Activated T-cell treated with anti-CD3 and anti-CD28 coated beads, Interleukin-2, amount 50 U/mL, for 24 hours (primary cell): ENCODE measurements around the gene NUP93.

ENCODE experiments used
- DNase-seq: peaks from one replicate; pipeline ENCODE4 v3.0.0-alpha.2; 2020
- H3K27ac Mint-ChIP-seq: 2 replicates; pipeline ENCODE4 v1.8.0; 2020; ENCODE audit warnings: mild to moderate bottlenecking, mixed read lengths
- H3K27me3 Mint-ChIP-seq: 2 replicates; pipeline ENCODE4 v1.8.0; 2020; ENCODE audit warnings: mixed read lengths
- H3K36me3 Mint-ChIP-seq: 2 replicates; pipeline ENCODE4 v1.8.0; 2020; ENCODE audit warnings: low read depth, mixed read lengths
- H3K4me1 Mint-ChIP-seq: 2 replicates; pipeline ENCODE4 v1.8.0; 2020; ENCODE audit warnings: low read depth, mixed read lengths
- H3K4me3 Mint-ChIP-seq: 2 replicates; pipeline ENCODE4 v1.8.0; 2020; ENCODE audit warnings: mild to moderate bottlenecking, moderate library complexity, mixed read lengths
- H3K9me3 Mint-ChIP-seq: 2 replicates; pipeline ENCODE4 v1.8.0; 2020; ENCODE audit warnings: mixed read lengths

Gene NUP93

GRCh38 chr16:56886296-56886695, 156.4 kb downstream of the NUP93 start:
- H3K36me3 Mint-ChIP-seq: no peaks in the 10 kb centered on the region
- H3K4me1 Mint-ChIP-seq: no peaks in the 10 kb centered on the region
- H3K4me3 Mint-ChIP-seq: no peak overlapping the region
- no peaks in the 10 kb centered on the region for H3K9me3 Mint-ChIP-seq
- H3K27ac Mint-ChIP-seq: no peak overlapping the region
- H3K27me3 Mint-ChIP-seq: no peaks in the 10 kb centered on the region
- DNase-seq: no peak

GRCh38 chr16:56886826-56887225, 156.9 kb downstream of the NUP93 start:
- no peaks in the 10 kb centered on the region for H3K36me3 Mint-ChIP-seq
- no peak overlapping the region for H3K27ac Mint-ChIP-seq

GRCh38 chr16:56888806-56889205, 158.9 kb downstream of the NUP93 start:
- Mint-ChIP-seq H3K36me3 (no peaks in the 10 kb centered on the region), H3K4me1 (no peaks in the 10 kb centered on the region), H3K27ac (no peak overlapping the region), H3K27me3 (no peaks in the 10 kb centered on the region), H3K9me3 (no peaks in the 10 kb centered on the region), H3K4me3 (no peak overlapping the region)
- no peak for DNase-seq

More at GRCh38 chr16:56886826-56887225, 156.9 kb downstream of the NUP93 start:
- no peaks in the 10 kb centered on the region for H3K4me1 Mint-ChIP-seq
- H3K4me3 Mint-ChIP-seq: no peak overlapping the region
- no peak for DNase-seq
- no peaks in the 10 kb centered on the region for H3K27me3 Mint-ChIP-seq
- no peaks in the 10 kb centered on the region for H3K9me3 Mint-ChIP-seq

GRCh38 chr16:56889206-56889605, 159.3 kb downstream of the NUP93 start:
- Mint-ChIP-seq H3K27ac (no peak overlapping the region), H3K4me3 (no peak overlapping the region), H3K9me3 (no peaks in the 10 kb centered on the region), H3K4me1 (no peaks in the 10 kb centered on the region), H3K27me3 (no peaks in the 10 kb centered on the region), H3K36me3 (no peaks in the 10 kb centered on the region)
- DNase-seq: no peak

GRCh38 chr16:56891685-56892084, 161.8 kb downstream of the NUP93 start:
- H3K27ac Mint-ChIP-seq: no peak overlapping the region
- H3K9me3 Mint-ChIP-seq: no peaks in the 10 kb centered on the region
- no peaks in the 10 kb centered on the region for H3K4me1 Mint-ChIP-seq
- H3K36me3 Mint-ChIP-seq: no peaks in the 10 kb centered on the region
- no peak overlapping the region for H3K4me3 Mint-ChIP-seq
- H3K27me3 Mint-ChIP-seq: no peaks in the 10 kb centered on the region
- DNase-seq: no peak

GRCh38 chr16:56892705-56893104, 162.8 kb downstream of the NUP93 start:
- no peak for DNase-seq
- Mint-ChIP-seq H3K36me3 (no peaks in the 10 kb centered on the region), H3K27ac (no peak overlapping the region), H3K4me3 (no peak overlapping the region), H3K9me3 (no peaks in the 10 kb centered on the region), H3K27me3 (no peaks in the 10 kb centered on the region), H3K4me1 (no peaks in the 10 kb centered on the region)

GRCh38 chr16:56894331-56894917, 164.5 kb downstream of the NUP93 start:
- no peak for DNase-seq
- H3K4me3 Mint-ChIP-seq: no peak overlapping the region
- H3K4me1 Mint-ChIP-seq: peaks cover 10% of the 10 kb centered on the region
- H3K36me3 Mint-ChIP-seq: no peaks in the 10 kb centered on the region
- H3K9me3 Mint-ChIP-seq: no peaks in the 10 kb centered on the region
- no peaks in the 10 kb centered on the region for H3K27me3 Mint-ChIP-seq
- no peak overlapping the region for H3K27ac Mint-ChIP-seq

- H3K4me1 Mint-ChIP-seq: peaks cover 16% of the 10 kb centered on the region
- no peak for DNase-seq
- no peaks in the 10 kb centered on the region for H3K9me3 Mint-ChIP-seq
- H3K27ac Mint-ChIP-seq: no peak overlapping the region
- H3K27me3 Mint-ChIP-seq: peaks cover under 1% of the 10 kb centered on the region
- H3K36me3 Mint-ChIP-seq: no peaks in the 10 kb centered on the region
- no peak overlapping the region for H3K4me3 Mint-ChIP-seq
Measured at GRCh38 chr16:56895813-56896212, 165.9 kb downstream of the NUP93 start.

- H3K9me3 Mint-ChIP-seq: no peaks in the 10 kb centered on the region
- H3K27ac Mint-ChIP-seq: no peak overlapping the region
- no peak for DNase-seq
- no peaks in the 10 kb centered on the region for H3K36me3 Mint-ChIP-seq
- peaks cover 4% of the 10 kb centered on the region for H3K27me3 Mint-ChIP-seq
- H3K4me1 Mint-ChIP-seq: peaks cover 16% of the 10 kb centered on the region
- no peak overlapping the region for H3K4me3 Mint-ChIP-seq
Measured at GRCh38 chr16:56896244-56896643, 166.3 kb downstream of the NUP93 start.

- no peaks in the 10 kb centered on the region for H3K36me3 Mint-ChIP-seq
- H3K4me1 Mint-ChIP-seq: peaks cover 16% of the 10 kb centered on the region
- no peak for DNase-seq
- H3K9me3 Mint-ChIP-seq: no peaks in the 10 kb centered on the region
- H3K4me3 Mint-ChIP-seq: no peak overlapping the region
- H3K27ac Mint-ChIP-seq: no peak overlapping the region
- H3K27me3 Mint-ChIP-seq: peaks cover 4% of the 10 kb centered on the region
Measured at GRCh38 chr16:56897026-56897799, 167.3 kb downstream of the NUP93 start.

GRCh38 chr16:56898847-56899246, 168.9 kb downstream of the NUP93 start:
- Mint-ChIP-seq H3K9me3 (no peaks in the 10 kb centered on the region), H3K4me3 (no peak overlapping the region), H3K4me1 (peaks cover 16% of the 10 kb centered on the region), H3K27me3 (peaks cover 4% of the 10 kb centered on the region), H3K27ac (no peak overlapping the region), H3K36me3 (no peaks in the 10 kb centered on the region)
- no peak for DNase-seq
